ENCODE results near the gene TRNAU1AP.
"Not testable (repeated sequence)": the region's sequence is repeated elsewhere in the genome, so short reads cannot be mapped to it uniquely, and the experiment has no call there.

TRNAU1AP gene

DNA sequence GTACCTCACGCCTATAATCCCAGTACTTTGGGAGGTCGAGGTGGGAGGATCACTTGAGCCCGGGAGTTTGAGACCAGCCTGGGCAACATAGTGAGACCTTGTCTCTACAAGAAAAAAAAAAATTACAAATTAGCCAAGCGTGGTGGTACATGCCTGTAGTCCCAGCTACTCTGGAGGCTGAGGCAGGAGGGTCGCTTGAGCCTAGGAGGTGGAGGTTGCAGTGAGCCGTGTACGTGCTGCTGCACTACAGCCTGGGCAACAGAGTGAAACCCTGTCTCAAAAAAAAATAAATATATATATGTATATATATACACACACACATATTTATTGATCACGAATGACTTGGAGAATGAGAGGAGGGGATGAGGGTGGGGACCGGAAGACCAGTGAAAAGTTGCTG is 30.3 kb upstream of the TRNAU1AP start:
- not testable (repeated sequence) for DNase-seq

DNA sequence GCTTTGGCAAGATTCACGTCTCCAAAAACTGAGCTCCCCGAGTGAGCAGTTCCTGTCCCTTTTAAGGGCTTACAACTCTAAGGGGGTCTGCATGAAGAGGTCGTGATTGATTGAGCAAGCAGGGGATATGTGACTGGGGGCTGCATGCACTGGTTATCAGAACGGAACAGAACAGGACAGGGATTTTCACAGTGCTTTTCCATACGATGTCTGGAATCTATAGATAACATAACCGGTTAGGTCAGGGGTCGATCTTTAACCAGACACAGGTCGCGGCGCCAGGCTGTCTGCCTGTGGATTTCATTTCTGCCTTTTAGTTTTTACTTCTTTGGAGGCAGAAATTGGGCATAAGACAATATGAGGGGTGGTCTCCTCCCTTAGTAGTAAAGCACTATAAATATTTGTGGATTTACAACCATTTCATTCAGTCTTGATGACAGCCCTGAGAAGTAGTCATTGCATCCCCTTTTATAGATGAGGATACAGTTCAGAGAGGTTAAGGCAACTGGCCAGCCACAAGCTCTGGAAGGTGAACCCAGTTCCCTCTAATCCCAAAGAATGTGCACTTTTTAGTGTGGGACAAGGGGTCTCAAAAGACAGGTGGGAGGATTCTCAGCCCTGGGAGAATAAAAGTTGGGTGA is 27.8 kb upstream of the TRNAU1AP start:
- not testable (repeated sequence) for DNase-seq

DNA sequence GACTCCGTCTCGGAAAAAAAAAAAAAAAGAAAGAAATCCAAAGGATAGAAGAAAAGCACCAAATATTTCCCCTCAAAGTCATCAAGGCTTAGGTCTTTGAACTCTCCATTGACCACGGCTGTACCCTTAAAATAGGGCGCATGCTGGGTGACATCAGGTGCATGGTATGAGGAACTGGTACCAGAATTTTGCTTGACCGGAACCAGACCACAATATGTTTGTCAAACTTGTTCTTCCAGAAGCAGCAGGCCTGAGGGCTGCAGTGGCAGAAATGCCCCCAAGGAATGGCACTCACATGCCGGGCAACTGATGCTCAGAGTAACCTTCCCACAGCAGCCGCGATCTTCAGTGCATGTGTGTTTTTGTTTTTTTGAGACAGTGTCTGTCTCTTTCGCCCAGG is 26.0 kb upstream of the TRNAU1AP start:
- no peak for DNase-seq

DNA sequence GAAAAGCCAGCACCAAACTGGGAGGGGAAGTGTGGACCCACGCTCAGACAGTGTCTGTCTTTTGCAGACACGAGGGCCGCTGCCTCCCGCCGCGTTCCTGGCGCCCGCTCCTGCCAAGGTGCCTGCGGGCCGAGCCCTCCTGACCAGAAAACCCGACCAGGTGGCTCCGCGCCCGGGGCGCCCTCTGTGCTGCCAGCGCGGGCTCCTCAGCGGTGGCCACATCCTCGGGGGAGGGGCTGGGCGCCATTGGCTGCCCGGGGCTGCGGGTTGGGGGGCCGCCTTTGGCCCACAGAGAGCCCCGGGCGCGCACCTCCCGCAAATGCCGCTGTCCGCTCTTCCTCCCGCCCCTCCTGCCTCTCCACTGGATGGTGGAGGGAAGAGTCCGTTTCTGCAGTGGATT is 22.4 kb upstream of the TRNAU1AP start:
- DNase-seq: no peak

DNA sequence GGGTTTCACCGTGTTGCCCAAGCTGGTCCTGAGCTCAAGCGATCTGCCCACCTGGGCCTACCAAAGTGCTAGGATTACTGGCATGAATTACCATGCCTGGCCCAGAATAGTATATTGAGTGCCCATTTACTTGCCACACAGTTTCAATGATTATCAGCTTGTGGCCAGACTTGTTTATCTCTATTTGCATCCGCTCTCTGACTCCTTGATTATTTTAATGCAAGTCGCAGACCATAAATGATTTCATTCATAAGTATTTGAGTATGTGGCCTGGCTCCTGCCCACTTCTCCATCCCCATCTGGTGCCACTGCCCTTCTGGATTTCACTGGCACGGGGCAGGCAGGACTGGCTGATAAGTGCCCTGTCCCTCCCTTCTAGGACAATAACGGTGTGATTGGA is 18.2 kb upstream of the TRNAU1AP start:
- DNase-seq: no peak

DNA sequence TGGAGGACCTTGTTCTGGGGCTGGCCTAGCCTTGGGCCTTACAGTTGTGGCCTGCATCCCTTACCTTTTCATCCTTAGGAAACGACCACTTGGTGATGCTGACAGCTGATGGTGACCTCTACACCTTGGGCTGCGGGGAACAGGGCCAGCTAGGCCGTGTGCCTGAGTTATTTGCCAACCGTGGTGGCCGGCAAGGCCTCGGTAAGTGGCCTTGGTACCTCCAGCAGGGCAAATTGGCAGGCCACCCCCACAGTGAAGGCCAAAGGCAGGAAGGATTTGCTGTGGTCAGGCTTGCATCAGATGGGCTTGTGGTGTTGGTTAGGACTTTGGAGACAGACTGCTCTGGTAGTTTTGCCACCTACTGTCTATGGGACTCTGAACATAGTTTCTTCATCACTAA is 17.7 kb upstream of the TRNAU1AP start:
- DNase-seq: no peak

DNA sequence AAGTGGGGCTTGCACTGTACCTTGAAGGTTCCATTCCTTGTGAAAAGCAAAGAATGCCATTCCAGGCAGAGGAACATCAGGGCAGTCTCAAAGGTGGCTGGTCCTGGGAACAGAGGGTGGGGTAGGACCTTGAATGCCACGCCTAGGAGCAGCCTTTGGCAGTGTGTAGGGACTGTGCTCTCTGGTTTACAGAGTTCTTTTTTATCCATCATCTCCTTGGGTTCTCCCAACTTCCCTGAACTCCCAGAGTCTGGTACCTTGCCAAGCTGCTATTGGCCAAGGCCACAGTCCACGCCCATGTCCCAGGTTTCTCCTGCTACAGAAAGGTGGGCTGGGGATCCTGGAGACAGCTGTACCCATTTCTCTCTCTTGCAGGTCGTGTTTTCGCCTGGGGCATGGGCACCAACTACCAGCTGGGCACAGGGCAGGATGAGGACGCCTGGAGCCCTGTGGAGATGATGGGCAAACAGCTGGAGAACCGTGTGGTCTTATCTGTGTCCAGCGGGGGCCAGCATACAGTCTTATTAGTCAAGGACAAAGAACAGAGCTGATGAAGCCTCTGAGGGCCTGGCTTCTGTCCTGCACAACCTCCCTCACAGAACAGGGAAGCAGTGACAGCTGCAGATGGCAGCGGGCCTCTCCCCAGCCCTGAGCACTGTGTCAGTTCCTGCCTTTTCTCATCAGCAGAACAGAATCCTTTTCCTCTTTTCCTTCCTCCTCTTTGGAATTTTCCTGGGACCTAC is 15.3 kb upstream of the TRNAU1AP start:
- no peak for DNase-seq

DNA sequence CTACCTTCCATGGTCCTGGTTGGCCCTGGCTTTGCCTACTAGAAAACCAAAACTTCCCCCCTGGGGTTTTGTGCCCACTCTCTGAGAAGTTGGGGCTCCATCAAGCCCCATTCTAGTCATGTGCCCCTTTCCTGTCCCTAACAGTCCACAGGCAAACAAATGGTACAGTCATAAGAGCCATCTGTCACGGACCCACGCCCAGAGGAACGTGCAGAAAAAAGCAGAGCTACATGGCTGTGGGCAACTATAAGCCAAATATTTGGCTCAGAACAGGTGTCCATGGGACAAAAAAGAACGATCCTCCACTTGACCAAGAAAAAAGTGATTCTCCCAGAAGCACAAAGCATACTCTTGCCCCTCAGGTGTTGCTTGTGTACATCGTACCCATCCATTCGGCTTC is 14.6 kb upstream of the TRNAU1AP start:
- no peak for DNase-seq

DNA sequence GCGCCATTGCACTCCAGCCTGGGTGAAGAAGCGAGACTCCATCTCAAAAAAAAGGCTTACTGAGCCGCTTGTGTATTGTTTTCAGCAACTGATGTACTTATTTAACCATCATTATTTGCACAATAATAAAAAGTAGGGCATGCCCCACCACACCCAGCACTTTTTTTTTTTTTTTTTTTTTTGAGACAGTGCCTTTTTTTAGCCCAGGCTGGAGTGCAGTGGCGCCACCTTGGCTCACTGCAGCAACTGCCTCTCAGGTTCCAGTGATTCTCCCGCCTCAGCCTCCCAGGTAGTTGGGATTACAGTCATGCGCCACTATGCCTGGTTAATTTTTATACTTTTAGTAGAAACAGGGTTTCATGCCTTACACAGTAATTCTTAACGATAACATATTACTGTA is 12.2 kb upstream of the TRNAU1AP start:
- no peak for DNase-seq

DNA sequence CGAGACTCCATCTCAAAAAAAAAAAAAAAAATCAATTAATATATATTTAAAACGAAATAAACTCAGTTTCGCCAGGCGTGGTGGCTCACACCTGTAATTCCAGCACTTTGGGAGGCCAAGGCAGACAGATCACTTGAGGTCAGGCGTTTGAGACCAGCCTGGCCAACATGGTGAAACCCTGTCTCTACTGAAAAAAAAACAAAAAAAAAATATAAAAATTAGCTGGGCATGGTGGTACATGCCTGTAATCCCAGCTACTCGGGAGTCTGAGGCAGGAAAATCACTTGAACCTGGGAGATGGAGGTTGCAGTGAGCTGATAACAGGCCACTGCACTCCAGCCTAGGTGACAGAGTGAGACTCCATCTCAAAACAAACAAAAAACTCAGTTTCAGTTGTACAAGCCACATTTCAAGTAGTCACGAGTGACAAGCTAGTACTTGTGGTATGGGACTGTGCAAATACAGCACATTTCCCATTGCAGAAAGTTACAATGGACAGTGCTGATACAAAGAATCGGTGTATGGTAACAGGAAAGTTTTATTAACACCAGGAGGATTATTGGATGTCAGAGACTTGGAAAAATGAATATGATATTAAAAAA is 11.4 kb upstream of the TRNAU1AP start:
- DNase-seq: not testable (repeated sequence)

DNA sequence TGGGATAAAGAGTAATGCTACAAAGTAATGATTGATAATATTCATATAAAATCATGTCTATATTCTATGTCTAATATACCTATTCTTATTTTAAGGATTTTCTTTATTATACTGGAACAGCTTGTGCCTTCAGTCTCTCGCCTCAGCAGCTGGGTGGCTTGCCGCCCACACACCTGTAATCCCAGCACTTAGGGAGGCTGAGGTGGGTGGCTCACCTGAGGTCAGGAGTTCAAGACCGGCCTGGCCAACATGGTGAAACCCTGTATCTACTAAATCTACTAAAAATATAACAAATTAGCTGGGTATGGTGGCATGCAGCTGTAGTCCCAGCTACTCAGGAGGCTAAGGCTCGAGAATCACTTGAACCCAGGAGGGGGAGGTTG is 7.6 kb upstream of the TRNAU1AP start:
- no peak for DNase-seq

DNA sequence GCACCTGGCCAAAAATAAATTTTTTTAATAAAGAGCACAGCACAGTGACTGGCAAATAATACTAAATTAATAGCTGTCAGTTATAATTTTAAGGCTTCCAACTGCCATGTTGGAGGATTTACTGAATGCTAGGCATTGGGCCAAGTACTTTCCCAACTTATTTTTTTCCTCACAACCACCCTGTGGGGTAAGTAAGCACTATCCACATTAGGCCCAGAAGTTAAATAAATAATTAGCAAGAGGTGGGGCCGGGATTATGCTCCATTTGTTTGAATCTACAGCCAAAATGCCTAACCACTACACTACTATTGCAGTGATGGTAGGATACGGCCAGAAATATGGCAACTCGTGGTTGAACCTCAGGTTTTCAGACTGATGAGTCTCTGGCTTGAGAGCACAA is 4.6 kb upstream of the TRNAU1AP start:
- no peak for DNase-seq

DNA sequence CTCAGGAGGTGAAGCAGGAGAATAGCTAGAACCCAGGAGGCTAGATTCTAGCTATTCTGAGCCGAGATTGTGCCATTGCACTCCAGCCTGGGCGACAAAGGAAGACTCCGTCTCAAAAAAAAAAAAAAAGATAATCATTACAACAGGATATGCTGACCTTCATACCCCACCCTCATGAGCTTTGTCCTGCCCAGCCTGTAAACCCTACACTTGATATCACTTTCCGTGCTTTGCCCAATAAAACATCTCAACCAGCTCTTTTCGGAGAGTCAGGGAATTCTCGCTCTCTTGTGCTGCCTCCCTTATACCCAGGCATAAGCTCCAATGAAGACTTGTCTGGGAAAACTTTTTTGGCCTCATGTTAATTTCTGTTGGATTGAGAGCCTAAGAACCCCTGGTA is 1.5 kb upstream of the TRNAU1AP start:
- no peak for DNase-seq

DNA sequence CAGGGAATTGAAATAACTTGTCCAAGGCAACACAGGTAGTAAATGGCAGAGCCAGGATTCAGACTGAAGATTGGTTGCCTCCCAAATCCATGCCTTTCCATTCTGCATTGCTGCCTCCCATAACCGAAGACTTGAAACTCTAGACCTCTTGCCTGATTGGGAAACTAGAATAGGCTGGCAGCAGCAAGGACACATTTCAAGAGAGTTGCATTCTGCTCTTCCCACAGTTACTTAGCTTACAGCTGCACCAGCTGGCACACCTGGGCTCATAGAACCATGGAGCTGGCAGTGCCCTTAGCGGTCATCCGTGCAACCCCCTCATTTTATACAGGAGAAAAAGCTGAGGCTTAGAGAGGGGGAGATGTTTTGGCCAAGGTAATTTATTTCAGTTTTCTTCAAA is 8.0 kb downstream of the TRNAU1AP start:
- no peak for DNase-seq

DNA sequence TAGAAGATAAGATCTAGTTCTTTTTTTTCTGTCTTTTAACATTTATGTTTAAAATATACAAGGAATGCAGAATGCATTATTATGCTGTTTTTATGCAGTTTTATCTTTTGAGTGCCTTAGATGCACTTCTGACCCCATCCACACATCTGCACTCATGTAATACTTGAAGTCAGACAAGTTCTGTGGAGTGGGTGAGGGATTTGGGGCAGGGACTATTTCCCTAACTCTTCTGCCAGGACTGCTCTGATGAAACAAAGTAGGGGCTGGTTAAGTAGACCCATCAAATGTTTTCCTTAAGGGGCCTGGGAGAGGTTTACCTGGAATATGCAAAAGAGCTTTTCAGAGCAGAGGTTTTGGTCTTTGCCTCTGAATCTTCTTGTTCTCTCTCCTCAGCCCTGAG is 11.4 kb downstream of the TRNAU1AP start:
- no peak for DNase-seq

DNA sequence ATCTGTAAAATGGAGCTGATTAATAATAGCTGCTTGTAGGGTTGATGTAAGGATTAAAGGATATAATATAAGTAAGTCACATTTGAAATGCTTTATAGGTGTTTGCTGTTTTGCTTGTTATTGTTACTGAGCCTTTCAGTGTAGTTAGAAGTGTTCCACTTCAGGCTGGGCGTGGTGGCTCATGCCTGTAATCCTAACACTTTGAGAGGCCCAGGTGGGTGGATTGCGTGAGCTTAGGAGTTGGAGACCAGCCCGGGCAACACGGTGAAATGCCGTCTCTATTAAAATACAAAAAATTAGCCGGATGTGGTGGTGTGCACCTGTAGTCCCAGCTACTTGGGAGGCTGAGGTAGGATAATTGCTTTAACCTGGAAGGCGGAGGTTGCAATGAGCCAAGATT is 12.2 kb downstream of the TRNAU1AP start:
- no peak for DNase-seq

DNA sequence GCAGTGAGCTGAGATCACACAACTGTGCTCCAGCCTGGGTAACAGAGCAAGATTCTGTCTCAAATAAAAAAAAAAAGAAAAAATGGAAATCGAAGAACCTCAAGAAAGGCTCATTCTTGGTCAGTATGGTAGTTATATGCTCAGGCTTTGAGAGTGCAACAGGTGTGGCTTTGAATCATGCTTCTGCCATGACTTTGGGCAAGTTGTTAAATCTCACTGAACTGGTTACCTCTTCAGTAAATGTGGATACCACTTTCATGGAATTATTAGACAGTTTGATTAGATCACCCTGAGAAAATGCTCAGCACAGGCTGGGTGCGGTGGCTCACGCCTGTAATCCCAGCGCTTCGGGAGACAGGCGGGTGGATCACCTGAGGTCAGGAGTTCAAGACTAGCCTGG is 12.8 kb downstream of the TRNAU1AP start:
- DNase-seq: no peak

DNA sequence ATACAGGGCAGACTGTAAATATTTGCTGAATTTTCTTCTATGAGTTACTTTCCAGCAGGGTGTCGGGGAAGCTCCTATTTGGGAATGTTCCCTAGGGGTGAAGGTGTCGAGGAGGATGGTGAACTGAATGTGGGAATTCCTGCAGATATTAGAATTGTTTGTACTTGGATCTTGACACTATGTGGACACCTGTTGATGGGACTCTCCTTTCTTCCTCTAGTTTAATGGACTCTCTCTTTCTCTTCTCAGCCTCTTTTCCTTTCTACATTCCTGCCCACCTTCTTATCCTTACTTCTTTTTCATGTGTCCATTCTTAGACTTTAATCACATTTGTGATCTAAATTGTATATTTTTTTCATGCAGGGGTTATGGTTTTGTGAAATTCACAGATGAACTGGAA is 14.0 kb downstream of the TRNAU1AP start:
- no peak for DNase-seq

DNA sequence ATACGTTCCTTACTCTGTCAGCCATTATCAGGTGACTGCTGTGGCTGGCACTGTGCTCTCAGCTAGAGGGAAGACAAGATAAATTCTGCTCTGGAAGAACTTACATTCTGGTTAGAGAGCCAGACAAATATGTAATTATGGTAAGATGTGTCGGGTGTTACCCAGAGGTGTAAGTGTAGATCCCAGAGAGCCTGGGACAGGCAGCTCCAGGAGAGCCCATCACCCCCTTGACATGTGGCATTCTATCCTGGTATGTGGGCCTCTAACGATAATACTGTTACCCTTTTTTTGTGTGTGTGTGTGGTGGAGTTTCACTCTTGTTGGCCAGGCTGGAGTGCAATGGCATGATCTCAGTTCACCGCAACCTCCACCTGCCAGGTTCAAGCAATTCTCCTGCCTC is 19.0 kb downstream of the TRNAU1AP start:
- DNase-seq: no peak

DNA sequence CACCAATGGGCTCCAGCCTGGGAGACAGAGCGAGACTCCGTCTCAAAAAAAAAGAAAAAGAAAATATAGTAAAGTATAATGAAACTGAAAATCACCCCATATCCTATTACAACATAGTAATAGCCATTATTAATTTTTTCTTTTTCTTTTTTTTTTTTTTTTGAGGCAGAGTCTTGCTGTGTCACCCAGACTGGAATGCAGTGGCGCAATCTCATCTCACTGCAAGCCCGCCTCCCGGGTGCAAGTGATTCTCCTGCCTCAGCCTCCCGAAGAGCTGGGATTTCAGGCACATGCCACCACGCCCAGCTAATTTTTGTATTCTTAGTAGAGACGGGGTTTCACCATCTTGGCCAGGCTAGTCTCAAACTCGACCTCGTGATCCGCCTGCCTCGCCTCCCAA is 20.0 kb downstream of the TRNAU1AP start:
- not testable (repeated sequence) for DNase-seq

DNA sequence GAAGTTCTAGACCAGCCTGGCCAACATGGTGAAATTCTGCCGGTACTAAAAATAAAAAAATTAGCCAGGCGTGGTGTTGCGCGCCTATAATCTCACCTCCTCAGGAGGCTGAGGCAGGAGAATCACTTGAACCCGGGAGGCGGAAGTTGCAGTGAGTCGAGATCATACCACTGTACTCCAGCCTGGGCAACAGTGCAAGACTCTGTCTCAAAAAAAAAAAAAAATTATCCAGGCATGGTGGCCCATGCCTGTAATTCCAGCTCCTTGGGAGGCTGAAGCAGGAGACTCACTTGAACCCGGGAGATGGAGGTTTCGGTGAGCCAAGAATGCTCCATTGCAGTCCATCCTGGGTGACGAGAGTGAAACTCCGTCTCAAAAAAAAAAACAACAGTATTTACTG is 20.7 kb downstream of the TRNAU1AP start:
- DNase-seq: no peak

DNA sequence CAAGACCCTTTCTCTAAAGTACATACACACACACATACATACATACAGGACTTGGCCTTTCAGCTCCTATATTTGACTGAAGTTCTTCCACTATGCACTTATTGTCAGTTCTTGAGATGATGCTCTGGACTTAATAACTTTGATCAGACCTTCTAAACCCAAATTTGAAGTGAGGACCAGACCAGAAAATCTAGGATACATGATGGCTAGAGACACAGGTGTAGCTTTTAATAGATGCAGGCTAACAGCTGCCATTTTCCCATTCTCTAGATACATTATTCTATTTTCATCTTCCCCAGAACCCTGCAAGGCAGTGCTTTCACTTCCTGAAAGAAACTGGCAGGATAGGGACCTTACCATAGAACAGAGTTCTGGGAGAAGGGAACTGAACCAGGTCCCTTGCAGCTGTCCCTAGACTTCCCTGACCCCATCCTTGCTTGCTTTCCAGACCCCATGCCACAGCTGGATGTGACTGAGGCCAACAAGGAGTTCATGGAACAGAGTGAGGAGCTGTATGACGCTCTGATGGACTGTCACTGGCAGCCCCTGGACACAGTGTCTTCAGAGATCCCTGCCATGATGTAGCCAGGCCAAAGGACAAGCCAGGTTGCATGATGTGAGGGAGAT is 24.3 kb downstream of the TRNAU1AP start:
- DNase-seq: peak; percentile 40

DNA sequence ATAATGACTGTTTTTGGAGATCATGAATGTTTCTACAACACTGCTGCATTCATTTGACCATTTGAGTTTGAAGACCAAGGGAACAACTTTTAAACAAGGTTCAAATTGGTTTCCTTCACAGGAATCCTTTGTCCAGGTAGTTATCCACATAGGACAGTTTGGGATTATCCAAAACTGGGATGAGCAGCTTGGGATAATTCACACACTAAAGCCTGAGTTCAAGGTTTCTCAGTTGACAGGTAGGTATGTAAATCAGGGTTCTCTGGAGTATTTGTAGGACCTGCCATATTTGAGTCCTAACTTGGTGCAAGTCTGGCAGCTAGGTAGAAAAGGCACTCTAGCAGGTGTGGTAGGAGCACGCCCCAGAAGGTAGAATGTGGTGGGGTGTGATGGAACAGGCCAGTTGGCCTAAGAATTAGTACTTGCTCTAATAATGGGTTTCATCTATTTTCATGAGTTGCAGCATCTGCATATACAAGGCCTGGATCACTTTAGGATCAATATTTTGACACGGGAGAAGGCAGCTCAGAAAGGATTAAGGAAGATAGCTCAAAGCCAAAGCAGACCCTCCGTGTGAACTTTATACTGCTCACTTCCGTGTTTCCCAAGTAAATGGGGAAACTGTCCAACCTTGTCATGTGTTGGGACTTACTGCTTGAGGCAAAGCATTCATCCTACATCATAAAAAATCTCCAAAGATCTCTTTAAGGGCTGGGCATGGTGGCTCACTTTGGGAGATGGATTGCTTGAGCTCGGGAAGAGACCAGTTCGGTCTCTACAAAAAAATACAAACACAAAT is 25.1 kb downstream of the TRNAU1AP start:
- no peak for DNase-seq
